Activated naive CD4-positive, alpha-beta T cell treated with anti-CD3 and anti-CD28 coated beads for 36 hours (primary cell): Measurements from ENCODE around the gene TAL1. TPM values are rescaled to one million over a fixed set of nuclear protein-coding genes. Genes with fewer than 3 reads are reported as not detected.

Source experiments
- CTCF ChIA-PET: fragments of 350-600 bp; sonication (Branson Sonifier 250); formaldehyde crosslinking; loops from one replicate; lab custom pipeline; 2021; ENCODE audit warnings: antibody characterized with exemption; lab: Charles Lee
- DNase-seq: peaks from one replicate; pipeline ENCODE4 v3.0.0-alpha.2; 2020
- H3K27ac Mint-ChIP-seq: one replicate; pipeline ENCODE4 v1.8.0; 2021; ENCODE audit warnings: mild to moderate bottlenecking, mixed read lengths
- H3K27me3 Mint-ChIP-seq: one replicate; pipeline ENCODE4 v1.8.0; 2021; ENCODE audit warnings: low read depth, mixed read lengths
- H3K36me3 Mint-ChIP-seq: one replicate; pipeline ENCODE4 v1.8.0; 2021; ENCODE audit warnings: low read depth, mixed read lengths
- H3K4me1 Mint-ChIP-seq: one replicate; pipeline ENCODE4 v1.8.0; 2021; ENCODE audit warnings: low read depth, mixed read lengths
- H3K4me3 Mint-ChIP-seq: one replicate; pipeline ENCODE4 v1.8.0; 2021; ENCODE audit warnings: mild to moderate bottlenecking, moderate library complexity, mixed read lengths
- H3K9me3 Mint-ChIP-seq: one replicate; pipeline ENCODE4 v1.8.0; 2021; ENCODE audit warnings: mixed read lengths
- intact Hi-C: fragments of 100-400 bp; cut with micrococcal nuclease; formaldehyde crosslinking; loops from one replicate; pipeline ENCODE4 v1.15.1; 2023
- total RNA-seq, 2 experiments: library from RNA; stranded (reverse); gene quantifications; one replicate each; pipeline ENCODE4 v1.2.3, GENCODE V29; 2021

The TAL1 gene
- total RNA-seq, 2 experiments from 2014 or later = not detected

DNA sequence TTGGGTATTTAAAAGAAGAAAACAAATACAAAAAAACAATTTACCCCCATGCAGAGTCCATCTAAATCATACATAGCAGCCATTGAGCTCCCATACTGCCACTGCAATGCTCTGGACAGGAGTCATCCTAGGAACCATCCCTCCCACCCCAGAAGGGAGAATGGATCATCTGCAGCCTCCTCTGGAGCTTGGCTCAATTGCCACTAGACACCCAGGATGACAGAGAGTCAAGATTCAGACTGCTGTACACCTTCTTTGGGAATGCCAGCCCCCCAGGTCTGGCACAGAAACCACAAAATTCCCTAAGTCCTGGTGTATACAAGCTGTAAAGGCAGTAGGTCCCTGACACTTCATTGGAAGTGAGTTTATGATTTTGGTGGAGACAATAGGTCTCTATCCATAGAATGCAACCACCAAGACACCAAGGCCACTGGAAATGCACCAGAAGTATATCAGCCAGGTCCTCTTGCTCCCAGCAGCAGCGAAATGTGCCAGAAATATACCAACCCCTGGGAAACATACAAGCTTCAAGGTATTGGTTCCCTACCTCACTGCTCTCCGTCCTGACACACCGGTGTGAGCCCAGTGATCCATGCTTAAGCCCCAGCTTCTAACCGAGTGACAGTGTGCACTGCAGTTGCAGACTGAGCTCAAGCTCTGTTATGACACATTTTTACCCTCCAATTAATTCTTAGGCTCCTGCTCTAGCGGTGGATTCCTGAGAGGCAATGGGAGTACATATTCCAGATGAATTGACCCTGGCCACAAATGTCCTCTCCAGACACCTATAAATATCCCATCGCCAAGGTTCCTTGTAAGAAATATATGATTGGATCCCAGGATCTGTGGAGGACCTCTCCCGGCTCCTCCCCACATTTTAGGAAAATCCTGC lies 4.4 kb downstream of the TAL1 start:
- Mint-ChIP-seq H3K9me3 (no peaks in the 10 kb centered on the region), H3K4me3 (no peak overlapping the region), H3K36me3 (no peaks in the 10 kb centered on the region), H3K4me1 (peaks cover 27% of the 10 kb centered on the region), H3K27me3 (peaks cover 60% of the 10 kb centered on the region), H3K27ac (peak overlapping the region; percentile 25)
- CTCF ChIA-PET = interaction anchor here (1.2 to 1.7 kb wide), 3 partner anchors 34 to 48 kb away, joined by 3 to 8 read pairs (median 6); no protein-coding TSS in a partner anchor
- DNase-seq = no peak
- intact Hi-C loops = no loop called here

DNA sequence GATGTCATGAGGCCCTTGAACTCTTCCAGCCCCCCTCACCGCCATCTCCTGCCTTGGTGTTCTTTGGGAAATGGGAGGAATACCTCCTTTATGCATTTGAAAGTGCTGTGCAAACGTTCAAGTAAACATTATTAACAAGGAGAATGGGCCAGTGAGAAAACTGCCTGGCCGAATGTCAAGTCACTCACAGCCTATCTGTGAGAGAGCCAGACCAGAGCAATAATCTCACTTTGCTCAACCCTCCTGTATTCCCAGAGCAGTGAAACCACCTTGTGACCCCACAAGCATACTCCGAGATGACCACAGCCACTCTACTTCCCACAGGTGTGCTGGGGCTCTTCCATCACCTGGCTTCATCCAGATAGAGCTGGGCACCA lies 5.2 kb downstream of the TAL1 start:
- Mint-ChIP-seq H3K4me3 (no peak overlapping the region), H3K27ac (no peak overlapping the region), H3K9me3 (no peaks in the 10 kb centered on the region), H3K4me1 (peaks cover 23% of the 10 kb centered on the region), H3K27me3 (peaks cover 55% of the 10 kb centered on the region), H3K36me3 (no peaks in the 10 kb centered on the region)
- intact Hi-C loops = no loop called here
- DNase-seq = no peak
- CTCF ChIA-PET = interaction anchor here (1.2 to 1.7 kb wide), 3 partner anchors 33 to 48 kb away, joined by 3 to 8 read pairs (median 6); no protein-coding TSS in a partner anchor

- Mint-ChIP-seq H3K4me1 (peaks cover 17% of the 10 kb centered on the region), H3K4me3 (peak overlapping the region; percentile 3), H3K9me3 (no peaks in the 10 kb centered on the region), H3K27ac (no peak overlapping the region), H3K27me3 (peaks cover 49% of the 10 kb centered on the region), H3K36me3 (no peaks in the 10 kb centered on the region)
- CTCF ChIA-PET = interaction anchor here (1.2 to 1.7 kb wide), 2 partner anchors 33 to 47 kb away, joined by 3 to 8 read pairs; no protein-coding TSS in a partner anchor
- no peak for DNase-seq
- intact Hi-C loops = no loop called here
Observed at GRCh38 chr1:47226121-47226838, 5.7 kb downstream of the TAL1 start.

- CTCF ChIA-PET = no interaction called here
- Mint-ChIP-seq H3K4me3 (no peak overlapping the region), H3K27me3 (peaks cover 43% of the 10 kb centered on the region), H3K27ac (no peak overlapping the region), H3K4me1 (peaks cover 16% of the 10 kb centered on the region), H3K36me3 (no peaks in the 10 kb centered on the region), H3K9me3 (no peaks in the 10 kb centered on the region)
- intact Hi-C loops = no loop called here
- no peak for DNase-seq
Observed at GRCh38 chr1:47225430-47226100, 6.5 kb downstream of the TAL1 start.

DNA sequence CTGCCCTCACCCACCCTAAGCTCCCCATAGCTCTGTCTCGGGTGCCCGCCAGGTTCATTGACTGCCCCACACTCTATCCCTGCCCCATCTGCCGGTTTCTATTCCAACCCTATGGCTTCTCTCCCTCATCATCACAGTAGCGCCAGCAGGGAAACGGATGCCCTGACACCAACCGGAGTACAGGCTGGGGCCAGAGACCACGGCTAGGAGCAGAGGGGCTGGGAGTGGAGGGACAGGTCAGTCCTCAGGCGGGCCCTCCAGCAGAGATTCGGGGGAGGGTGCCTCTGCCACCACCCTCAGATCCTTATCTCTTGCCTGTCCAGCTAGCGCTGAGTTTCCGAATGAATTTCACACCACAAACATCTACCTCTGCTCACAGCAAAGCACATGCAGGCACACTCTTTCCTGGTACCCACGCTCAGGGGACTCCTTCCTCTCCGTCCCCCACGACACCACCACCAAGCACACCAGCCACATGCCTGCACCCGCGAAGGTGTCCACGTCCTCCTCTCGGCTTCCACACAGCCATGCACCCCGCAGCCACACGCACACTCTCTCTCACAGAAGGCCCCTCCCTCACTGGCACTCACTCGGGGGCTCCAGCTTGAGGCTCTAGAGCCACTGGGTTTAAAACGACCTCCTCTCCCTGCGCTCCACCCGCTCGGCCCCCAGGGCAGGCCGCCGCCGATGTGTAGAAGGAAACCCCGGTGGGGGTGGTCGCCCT lies 7.2 kb downstream of the TAL1 start:
- CTCF ChIA-PET = interaction anchor here (0.5 kb wide), 1 partner anchor 34 kb away, joined by 4 read pairs; no protein-coding TSS in a partner anchor
- Mint-ChIP-seq H3K27me3 (peaks cover 39% of the 10 kb centered on the region), H3K4me1 (peaks cover 9% of the 10 kb centered on the region), H3K27ac (no peak overlapping the region), H3K9me3 (no peaks in the 10 kb centered on the region), H3K36me3 (no peaks in the 10 kb centered on the region), H3K4me3 (no peak overlapping the region)
- intact Hi-C loops = no loop called here
- no peak for DNase-seq

DNA sequence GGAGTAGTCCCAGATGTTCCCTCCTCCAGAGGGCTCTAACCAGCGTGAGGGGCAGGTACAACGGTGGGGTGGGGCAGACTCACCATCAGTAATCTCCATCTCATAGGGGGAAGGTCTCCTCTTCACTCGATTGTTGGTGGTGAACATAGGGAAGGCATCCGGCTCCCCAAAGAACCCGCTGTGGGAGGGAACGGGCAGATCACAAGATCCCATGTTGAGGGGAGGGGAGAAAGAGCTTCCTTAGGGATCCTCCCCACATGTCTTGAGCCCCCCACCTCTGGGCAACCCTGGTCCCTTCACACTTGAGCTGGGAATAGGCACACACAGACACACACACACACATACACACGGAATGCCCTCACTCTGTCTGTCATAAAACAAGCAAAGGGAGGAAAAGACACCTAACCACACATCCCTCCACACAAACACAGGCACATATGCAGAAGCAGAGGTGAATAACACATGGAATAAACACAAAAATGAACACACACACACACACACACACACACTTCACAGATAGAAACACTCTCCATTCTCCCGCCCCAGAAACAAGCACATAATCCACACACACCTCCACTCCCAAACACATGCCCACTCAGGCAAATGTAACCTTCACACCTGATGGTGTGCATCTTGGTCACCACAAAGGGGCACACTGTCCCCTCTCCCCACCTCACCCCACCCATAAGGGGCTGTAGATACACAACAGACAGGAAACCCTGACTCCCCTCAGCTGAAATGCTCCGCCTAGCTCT lies 7.9 kb downstream of the TAL1 start:
- Mint-ChIP-seq H3K9me3 (no peaks in the 10 kb centered on the region), H3K4me3 (no peak overlapping the region), H3K4me1 (peaks cover 5% of the 10 kb centered on the region), H3K27me3 (peaks cover 32% of the 10 kb centered on the region), H3K27ac (no peak overlapping the region), H3K36me3 (no peaks in the 10 kb centered on the region)
- intact Hi-C loops = no loop called here
- CTCF ChIA-PET = interaction anchor here (0.5 to 2.3 kb wide), 2 partner anchors 33 to 44 kb away, joined by 4 to 6 read pairs; no protein-coding TSS in a partner anchor
- DNase-seq = no peak

DNA sequence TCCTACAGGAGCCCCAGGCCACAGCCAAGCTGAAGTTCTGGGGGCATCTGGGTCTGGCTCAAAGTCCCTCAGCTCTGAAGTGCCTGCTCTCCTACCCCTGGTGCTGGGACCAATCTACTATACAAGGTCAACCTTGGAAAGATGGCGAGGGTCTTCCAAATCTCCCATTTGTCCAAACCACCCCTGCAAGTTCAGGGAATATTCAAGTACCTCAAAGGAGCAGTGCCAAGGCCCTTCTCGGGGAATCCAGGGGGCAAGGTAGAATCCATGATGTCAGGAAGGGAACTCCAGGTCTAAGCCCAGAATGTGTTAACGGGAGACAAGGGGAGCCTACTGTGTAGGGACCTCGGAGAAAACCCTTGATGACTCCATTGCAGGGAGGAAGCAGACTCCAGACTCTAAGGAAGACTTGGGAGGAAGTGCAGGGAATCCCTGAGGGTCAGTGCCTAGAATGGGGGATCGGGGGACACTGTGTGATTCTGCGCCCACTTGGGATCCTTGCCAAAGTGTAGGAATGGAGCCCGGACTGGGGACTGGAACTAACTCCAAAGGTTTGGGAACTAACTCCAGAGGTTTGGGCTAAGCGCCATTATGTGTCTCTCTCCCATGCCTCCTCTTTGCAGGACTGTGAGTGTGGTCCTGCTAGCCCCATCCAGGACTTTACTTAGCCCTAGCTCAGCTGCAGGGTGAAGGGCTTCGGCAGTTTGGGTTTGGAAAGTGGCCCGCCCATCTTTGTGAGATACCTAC lies 8.7 kb downstream of the TAL1 start:
- H3K4me1 Mint-ChIP-seq = peaks cover 5% of the 10 kb centered on the region
- no peak overlapping the region for H3K4me3 Mint-ChIP-seq
- no peak for DNase-seq
- intact Hi-C loops = no loop called here
- CTCF ChIA-PET = interaction anchor here (2.3 kb wide), 1 partner anchor 44 kb away, joined by 6 read pairs; no protein-coding TSS in a partner anchor
- H3K9me3 Mint-ChIP-seq = no peaks in the 10 kb centered on the region
- H3K36me3 Mint-ChIP-seq = no peaks in the 10 kb centered on the region
- peaks cover 29% of the 10 kb centered on the region for H3K27me3 Mint-ChIP-seq
- no peak overlapping the region for H3K27ac Mint-ChIP-seq

DNA sequence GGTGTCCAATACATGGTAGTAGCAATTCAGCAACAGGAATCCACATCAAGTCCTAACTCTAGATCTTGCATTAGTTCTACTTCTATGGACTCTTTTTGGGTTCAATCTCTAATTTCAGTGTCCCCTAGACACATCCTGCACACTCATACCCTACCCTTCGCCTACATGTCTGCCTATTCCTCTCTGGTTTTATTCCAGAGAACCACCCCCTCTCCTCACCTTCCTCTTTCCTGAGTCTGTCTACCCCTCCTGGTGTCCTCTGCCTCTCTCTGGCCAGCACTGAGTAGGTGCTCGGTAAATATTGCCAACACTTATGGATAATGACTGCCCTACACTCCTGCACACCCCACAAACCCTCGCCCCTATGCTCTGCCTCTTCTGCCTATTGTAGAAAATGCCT lies 9.5 kb downstream of the TAL1 start:
- Mint-ChIP-seq H3K4me3 (no peak overlapping the region), H3K36me3 (no peaks in the 10 kb centered on the region), H3K9me3 (no peaks in the 10 kb centered on the region), H3K27ac (no peak overlapping the region), H3K4me1 (peaks cover 5% of the 10 kb centered on the region), H3K27me3 (peaks cover 20% of the 10 kb centered on the region)
- DNase-seq = no peak
- CTCF ChIA-PET = interaction anchor here (1.1 to 2.3 kb wide), 3 partner anchors 29 to 45 kb away, joined by 3 to 11 read pairs (median 6); no protein-coding TSS in a partner anchor
- intact Hi-C loops = no loop called here

DNA sequence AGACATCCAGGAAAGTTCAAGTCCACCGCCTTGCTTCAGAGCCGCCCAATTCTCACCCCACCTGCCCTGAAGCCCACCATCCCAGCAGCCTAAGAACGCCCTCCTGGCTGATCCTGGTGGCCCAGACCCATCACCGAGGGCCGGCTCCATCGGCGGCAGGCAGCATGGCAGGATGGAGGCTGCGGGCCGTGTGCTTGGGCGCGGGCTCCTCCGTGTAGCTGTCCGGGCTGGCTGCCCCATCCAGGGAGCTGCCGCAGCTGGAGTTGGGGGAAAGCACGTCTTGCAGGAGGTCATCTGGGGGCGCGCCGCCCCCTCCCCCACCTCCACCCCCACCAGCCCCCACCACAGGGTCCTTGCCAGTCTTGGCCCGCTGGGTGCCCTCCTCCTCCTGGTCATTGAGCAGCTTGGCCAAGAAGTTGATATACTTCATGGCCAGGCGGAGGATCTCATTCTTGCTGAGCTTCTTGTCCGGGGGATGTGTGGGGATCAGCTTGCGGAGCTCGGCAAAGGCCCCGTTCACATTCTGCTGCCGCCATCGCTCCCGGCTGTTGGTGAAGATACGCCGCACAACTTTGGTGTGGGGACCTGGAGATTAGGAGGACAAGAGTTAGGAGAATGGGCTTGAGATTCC lies 12.3 kb downstream of the TAL1 start:
- no peaks in the 10 kb centered on the region for H3K4me1 Mint-ChIP-seq
- CTCF ChIA-PET = interaction anchor here (1.0 kb wide), 1 partner anchor 218 kb away, joined by 4 read pairs; the partner anchor contains the start of gene FOXD2
- no peak for DNase-seq
- peaks cover 4% of the 10 kb centered on the region for H3K27me3 Mint-ChIP-seq
- intact Hi-C loops = no loop called here
- no peak overlapping the region for H3K4me3 Mint-ChIP-seq
- H3K27ac Mint-ChIP-seq = no peak overlapping the region
- H3K36me3 Mint-ChIP-seq = no peaks in the 10 kb centered on the region
- H3K9me3 Mint-ChIP-seq = no peaks in the 10 kb centered on the region

DNA sequence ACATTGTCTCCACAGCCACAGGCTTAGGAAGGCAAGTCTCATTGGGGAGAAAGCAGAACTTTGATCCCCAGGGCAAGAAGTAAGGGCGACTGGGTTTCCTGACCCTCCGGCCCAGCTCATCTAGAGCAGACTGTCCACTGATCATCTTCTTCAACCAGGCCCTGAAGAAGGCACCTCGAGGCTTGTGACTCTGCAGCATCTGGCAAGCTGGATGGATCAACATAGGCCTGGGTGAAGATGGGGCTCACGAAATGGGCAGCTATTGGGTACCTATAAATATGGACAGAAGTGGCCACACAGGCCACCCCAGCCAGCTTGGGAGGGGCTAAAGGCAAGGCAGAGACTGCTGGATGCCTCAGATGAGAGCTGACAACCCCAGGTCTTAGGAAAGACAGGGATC lies 13.0 kb downstream of the TAL1 start:
- no peak for DNase-seq
- Mint-ChIP-seq H3K27ac (no peak overlapping the region), H3K4me3 (no peak overlapping the region), H3K36me3 (no peaks in the 10 kb centered on the region), H3K9me3 (no peaks in the 10 kb centered on the region), H3K4me1 (no peaks in the 10 kb centered on the region), H3K27me3 (peaks cover 4% of the 10 kb centered on the region)
- CTCF ChIA-PET = no interaction called here
- intact Hi-C loops = no loop called here
